Hepatocyte (in vitro differentiated cells): Measurements from ENCODE around the gene CADPS2.

Experiments used
- EZH2 ChIP-seq: fragments of 200-600 bp; sonication (generic); IDR thresholded peaks from 2 replicates; pipeline ENCODE4 v1.6.1; 2016; ENCODE audit warnings: antibody characterized with exemption, mild to moderate bottlenecking, borderline replicate concordance
- EZH2phosphoT487 ChIP-seq: fragments of 200-600 bp; sonication (generic); IDR thresholded peaks from one replicate; pipeline ENCODE4 v1.6.1; 2018; ENCODE audit warnings: antibody characterized with exemption, mild to moderate bottlenecking, low read depth, moderate library complexity; ENCODE audit not compliant: unreplicated experiment, severe bottlenecking
- TF ChIP-seq, protein P1 (sequence below): fragments of 200-600 bp; sonication (generic); IDR thresholded peaks from 2 replicates; pipeline ENCODE4 v1.5.1; 2016; ENCODE audit warnings: antibody characterized with exemption, mild to moderate bottlenecking; ENCODE audit not compliant: poor library complexity

DNA sequence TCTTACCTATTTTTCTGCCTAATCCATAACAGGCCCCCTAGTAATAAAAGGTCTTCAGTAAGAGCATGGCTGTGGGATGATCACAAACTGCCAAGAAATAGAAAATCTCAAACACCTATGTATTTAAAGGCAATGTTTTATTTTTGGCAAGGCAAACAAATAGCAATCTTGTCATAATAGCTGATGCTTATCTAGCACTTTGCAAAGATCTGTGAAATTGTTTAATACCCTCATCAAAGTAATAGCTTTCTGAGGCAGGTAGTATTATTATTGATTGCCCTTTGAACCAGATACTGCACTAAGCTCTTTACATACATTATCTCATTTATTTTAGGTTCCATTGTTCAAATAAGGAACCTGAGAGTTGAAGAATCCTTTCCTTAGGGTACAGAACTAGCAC is 1.6 kb upstream of the CADPS2 start:
- no peak for TF ChIP-seq EZH2phosphoT487
- TF ChIP-seq, protein P1, sequence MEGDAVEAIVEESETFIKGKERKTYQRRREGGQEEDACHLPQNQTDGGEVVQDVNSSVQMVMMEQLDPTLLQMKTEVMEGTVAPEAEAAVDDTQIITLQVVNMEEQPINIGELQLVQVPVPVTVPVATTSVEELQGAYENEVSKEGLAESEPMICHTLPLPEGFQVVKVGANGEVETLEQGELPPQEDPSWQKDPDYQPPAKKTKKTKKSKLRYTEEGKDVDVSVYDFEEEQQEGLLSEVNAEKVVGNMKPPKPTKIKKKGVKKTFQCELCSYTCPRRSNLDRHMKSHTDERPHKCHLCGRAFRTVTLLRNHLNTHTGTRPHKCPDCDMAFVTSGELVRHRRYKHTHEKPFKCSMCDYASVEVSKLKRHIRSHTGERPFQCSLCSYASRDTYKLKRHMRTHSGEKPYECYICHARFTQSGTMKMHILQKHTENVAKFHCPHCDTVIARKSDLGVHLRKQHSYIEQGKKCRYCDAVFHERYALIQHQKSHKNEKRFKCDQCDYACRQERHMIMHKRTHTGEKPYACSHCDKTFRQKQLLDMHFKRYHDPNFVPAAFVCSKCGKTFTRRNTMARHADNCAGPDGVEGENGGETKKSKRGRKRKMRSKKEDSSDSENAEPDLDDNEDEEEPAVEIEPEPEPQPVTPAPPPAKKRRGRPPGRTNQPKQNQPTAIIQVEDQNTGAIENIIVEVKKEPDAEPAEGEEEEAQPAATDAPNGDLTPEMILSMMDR, result no peak
- no peak for TF ChIP-seq EZH2
